Measurements from ENCODE around the gene ZNF248. TPM values are rescaled to one million over a fixed set of nuclear protein-coding genes. Genes with fewer than 3 reads are reported as not detected.

ZNF248 gene
- total and polyA plus RNA-seq, 2 donors: 7.6 to 8.8 TPM

GRCh38 chr10:37844644-37845043 is 12.8 kb downstream of the ZNF248 start:
- 89% methylated on average over 2 of the region's 2 CpGs for WGBS

GRCh38 chr10:37839243-37839642 is 18.2 kb downstream of the ZNF248 start:
- DNase-seq (ENCODE audit: low read depth in 6 of 9, low spot score in 9 of 9): no peak
- Histone ChIP-seq H3K27me3 (ENCODE audit: control insufficient read depth in 2 of 2, insufficient read depth in 1 of 2, low read length in 1 of 2) (no peaks in the 10 kb centered on the region), H3K4me3 (ENCODE audit: low read length in 2 of 2) (no peak overlapping the region), H3K4me1 (ENCODE audit: control insufficient read depth in 2 of 2, insufficient read depth in 2 of 2, low read length in 2 of 2) (no peaks in the 10 kb centered on the region), H3K27ac (ENCODE audit: low read depth in 1 of 2, low read length in 1 of 2) (no peak overlapping the region), H3K9me3 (ENCODE audit: control insufficient read depth in 2 of 2, insufficient read depth in 1 of 2, low read length in 1 of 2) (no peaks in the 10 kb centered on the region), H3K36me3 (ENCODE audit: control insufficient read depth in 2 of 2, insufficient read depth in 2 of 2, low read length in 1 of 2) (peaks cover 8 to 14% of the 10 kb centered on the region in 2 donors)
- WGBS: 97% methylated on average over 2 of the region's 2 CpGs

More at GRCh38 chr10:37844644-37845043, 12.8 kb downstream of the ZNF248 start:
- no peak for DNase-seq (ENCODE audit: low read depth in 6 of 9, low spot score in 9 of 9)
- Histone ChIP-seq H3K27me3 (ENCODE audit: control insufficient read depth in 2 of 2, insufficient read depth in 1 of 2, low read length in 1 of 2) (no peaks in the 10 kb centered on the region), H3K27ac (ENCODE audit: low read depth in 1 of 2, low read length in 1 of 2) (no peak overlapping the region), H3K9me3 (ENCODE audit: control insufficient read depth in 2 of 2, insufficient read depth in 1 of 2, low read length in 1 of 2) (no peaks in the 10 kb centered on the region), H3K4me3 (ENCODE audit: low read length in 2 of 2) (no peak overlapping the region), H3K4me1 (ENCODE audit: control insufficient read depth in 2 of 2, insufficient read depth in 2 of 2, low read length in 2 of 2) (no peaks in the 10 kb centered on the region), H3K36me3 (ENCODE audit: control insufficient read depth in 2 of 2, insufficient read depth in 2 of 2, low read length in 1 of 2) (no peaks in the 10 kb centered on the region)

GRCh38 chr10:37831495-37832333 is 25.7 kb downstream of the ZNF248 start:
- no peak overlapping the region for H3K4me3 ChIP-seq (ENCODE audit: low read length in 2 of 2)
- H3K9me3 ChIP-seq (ENCODE audit: control insufficient read depth in 2 of 2, insufficient read depth in 1 of 2, low read length in 1 of 2): peaks cover 5 to 6% of the 10 kb centered on the region in 2 donors
- H3K36me3 ChIP-seq (ENCODE audit: control insufficient read depth in 2 of 2, insufficient read depth in 2 of 2, low read length in 1 of 2): peaks cover 9 to 35% of the 10 kb centered on the region in 2 donors
- no peaks in the 10 kb centered on the region for H3K27me3 ChIP-seq (ENCODE audit: control insufficient read depth in 2 of 2, insufficient read depth in 1 of 2, low read length in 1 of 2)
- DNase-seq (ENCODE audit: low read depth in 6 of 9, low spot score in 9 of 9): no peak
- WGBS: 87% methylated on average over 4 of the region's 4 CpGs
- H3K27ac ChIP-seq (ENCODE audit: low read depth in 1 of 2, low read length in 1 of 2): no peak overlapping the region
- no peaks in the 10 kb centered on the region for H3K4me1 ChIP-seq (ENCODE audit: control insufficient read depth in 2 of 2, insufficient read depth in 2 of 2, low read length in 2 of 2)

GRCh38 chr10:37826806-37827205 is 30.6 kb downstream of the ZNF248 start:
- no peak for DNase-seq (ENCODE audit: low read depth in 6 of 9, low spot score in 9 of 9)
- whole genome bisulfite sequencing: 92% methylated on average over 1 of the region's 1 CpG
- H3K9me3 ChIP-seq (ENCODE audit: control insufficient read depth in 2 of 2, insufficient read depth in 1 of 2, low read length in 1 of 2): peaks cover 3 to 9% of the 10 kb centered on the region in 2 donors
- H3K36me3 ChIP-seq (ENCODE audit: control insufficient read depth in 2 of 2, insufficient read depth in 2 of 2, low read length in 1 of 2): peaks cover 6 to 12% of the 10 kb centered on the region in 2 donors
- no peak overlapping the region for H3K4me3 ChIP-seq (ENCODE audit: low read length in 2 of 2)
- no peak overlapping the region for H3K27ac ChIP-seq (ENCODE audit: low read depth in 1 of 2, low read length in 1 of 2)
- H3K4me1 ChIP-seq (ENCODE audit: control insufficient read depth in 2 of 2, insufficient read depth in 2 of 2, low read length in 2 of 2): no peaks in the 10 kb centered on the region
- no peaks in the 10 kb centered on the region for H3K27me3 ChIP-seq (ENCODE audit: control insufficient read depth in 2 of 2, insufficient read depth in 1 of 2, low read length in 1 of 2)

GRCh38 chr10:37821237-37821636 is 36.2 kb downstream of the ZNF248 start:
- peaks cover 5 to 25% of the 10 kb centered on the region in 2 donors for H3K9me3 ChIP-seq (ENCODE audit: control insufficient read depth in 2 of 2, insufficient read depth in 1 of 2, low read length in 1 of 2)
- no peak overlapping the region for H3K27ac ChIP-seq (ENCODE audit: low read depth in 1 of 2, low read length in 1 of 2)
- WGBS: 96% methylated on average over 3 of the region's 3 CpGs

GRCh38 chr10:37819797-37820196 is 37.6 kb downstream of the ZNF248 start:
- no peak for DNase-seq (ENCODE audit: low read depth in 6 of 9, low spot score in 9 of 9)
- no peaks in the 10 kb centered on the region for H3K27me3 ChIP-seq (ENCODE audit: control insufficient read depth in 2 of 2, insufficient read depth in 1 of 2, low read length in 1 of 2)
- 98% methylated on average over 6 of the region's 6 CpGs for WGBS
- peaks cover 5 to 25% of the 10 kb centered on the region in 2 donors for H3K9me3 ChIP-seq (ENCODE audit: control insufficient read depth in 2 of 2, insufficient read depth in 1 of 2, low read length in 1 of 2)
- H3K4me3 ChIP-seq (ENCODE audit: low read length in 2 of 2): no peak overlapping the region
- no peaks in the 10 kb centered on the region for H3K36me3 ChIP-seq (ENCODE audit: control insufficient read depth in 2 of 2, insufficient read depth in 2 of 2, low read length in 1 of 2)
- no peaks in the 10 kb centered on the region for H3K4me1 ChIP-seq (ENCODE audit: control insufficient read depth in 2 of 2, insufficient read depth in 2 of 2, low read length in 2 of 2)
- no peak overlapping the region for H3K27ac ChIP-seq (ENCODE audit: low read depth in 1 of 2, low read length in 1 of 2)

More at GRCh38 chr10:37821237-37821636, 36.2 kb downstream of the ZNF248 start:
- Histone ChIP-seq H3K4me1 (ENCODE audit: control insufficient read depth in 2 of 2, insufficient read depth in 2 of 2, low read length in 2 of 2) (no peaks in the 10 kb centered on the region), H3K27me3 (ENCODE audit: control insufficient read depth in 2 of 2, insufficient read depth in 1 of 2, low read length in 1 of 2) (no peaks in the 10 kb centered on the region), H3K4me3 (ENCODE audit: low read length in 2 of 2) (no peak overlapping the region), H3K36me3 (ENCODE audit: control insufficient read depth in 2 of 2, insufficient read depth in 2 of 2, low read length in 1 of 2) (no peaks in the 10 kb centered on the region)
- DNase-seq (ENCODE audit: low read depth in 6 of 9, low spot score in 9 of 9): no peak

GRCh38 chr10:37816290-37816689 is 41.1 kb downstream of the ZNF248 start:
- no peaks in the 10 kb centered on the region for H3K36me3 ChIP-seq (ENCODE audit: control insufficient read depth in 2 of 2, insufficient read depth in 2 of 2, low read length in 1 of 2)
- H3K27me3 ChIP-seq (ENCODE audit: control insufficient read depth in 2 of 2, insufficient read depth in 1 of 2, low read length in 1 of 2): no peaks in the 10 kb centered on the region
- no peaks in the 10 kb centered on the region for H3K4me1 ChIP-seq (ENCODE audit: control insufficient read depth in 2 of 2, insufficient read depth in 2 of 2, low read length in 2 of 2)
- peaks cover 5 to 27% of the 10 kb centered on the region in 2 donors for H3K9me3 ChIP-seq (ENCODE audit: control insufficient read depth in 2 of 2, insufficient read depth in 1 of 2, low read length in 1 of 2)
- WGBS: 79% methylated on average over 6 of the region's 6 CpGs
- no peak overlapping the region for H3K4me3 ChIP-seq (ENCODE audit: low read length in 2 of 2)
- H3K27ac ChIP-seq (ENCODE audit: low read depth in 1 of 2, low read length in 1 of 2): no peak overlapping the region
- DNase-seq (ENCODE audit: low read depth in 6 of 9, low spot score in 9 of 9): no peak

- H3K9me3 ChIP-seq (ENCODE audit: control insufficient read depth in 2 of 2, insufficient read depth in 1 of 2, low read length in 1 of 2): peaks cover 3 to 20% of the 10 kb centered on the region in 2 donors
- WGBS: 89% methylated on average over 3 of the region's 3 CpGs
- H3K27me3 ChIP-seq (ENCODE audit: control insufficient read depth in 2 of 2, insufficient read depth in 1 of 2, low read length in 1 of 2): no peaks in the 10 kb centered on the region
- DNase-seq (ENCODE audit: low read depth in 6 of 9, low spot score in 9 of 9): no peak
- no peak overlapping the region for H3K27ac ChIP-seq (ENCODE audit: low read depth in 1 of 2, low read length in 1 of 2)
- no peaks in the 10 kb centered on the region for H3K36me3 ChIP-seq (ENCODE audit: control insufficient read depth in 2 of 2, insufficient read depth in 2 of 2, low read length in 1 of 2)
- H3K4me3 ChIP-seq (ENCODE audit: low read length in 2 of 2): no peak overlapping the region
- no peaks in the 10 kb centered on the region for H3K4me1 ChIP-seq (ENCODE audit: control insufficient read depth in 2 of 2, insufficient read depth in 2 of 2, low read length in 2 of 2)
Observed at GRCh38 chr10:37813763-37814162, 43.6 kb downstream of the ZNF248 start.

GRCh38 chr10:37812290-37812689 is 45.1 kb downstream of the ZNF248 start:
- H3K36me3 ChIP-seq (ENCODE audit: control insufficient read depth in 2 of 2, insufficient read depth in 2 of 2, low read length in 1 of 2): no peaks in the 10 kb centered on the region
- no peaks in the 10 kb centered on the region for H3K27me3 ChIP-seq (ENCODE audit: control insufficient read depth in 2 of 2, insufficient read depth in 1 of 2, low read length in 1 of 2)
- no peak overlapping the region for H3K4me3 ChIP-seq (ENCODE audit: low read length in 2 of 2)
- peaks cover 3 to 14% of the 10 kb centered on the region in 2 donors for H3K9me3 ChIP-seq (ENCODE audit: control insufficient read depth in 2 of 2, insufficient read depth in 1 of 2, low read length in 1 of 2)
- no peaks in the 10 kb centered on the region for H3K4me1 ChIP-seq (ENCODE audit: control insufficient read depth in 2 of 2, insufficient read depth in 2 of 2, low read length in 2 of 2)
- 36% methylated on average over 1 of the region's 1 CpG for WGBS
- no peak overlapping the region for H3K27ac ChIP-seq (ENCODE audit: low read depth in 1 of 2, low read length in 1 of 2)
- no peak for DNase-seq (ENCODE audit: low read depth in 6 of 9, low spot score in 9 of 9)

Measured in thymus (tissue), 11 donors.